ENCODE results near the gene ITGBL1. TPM values are rescaled to one million over a fixed set of nuclear protein-coding genes. Genes with fewer than 3 reads are reported as not detected.

ITGBL1 gene
- total RNA-seq, 1 experiment from 2014 or later = not detected

DNA sequence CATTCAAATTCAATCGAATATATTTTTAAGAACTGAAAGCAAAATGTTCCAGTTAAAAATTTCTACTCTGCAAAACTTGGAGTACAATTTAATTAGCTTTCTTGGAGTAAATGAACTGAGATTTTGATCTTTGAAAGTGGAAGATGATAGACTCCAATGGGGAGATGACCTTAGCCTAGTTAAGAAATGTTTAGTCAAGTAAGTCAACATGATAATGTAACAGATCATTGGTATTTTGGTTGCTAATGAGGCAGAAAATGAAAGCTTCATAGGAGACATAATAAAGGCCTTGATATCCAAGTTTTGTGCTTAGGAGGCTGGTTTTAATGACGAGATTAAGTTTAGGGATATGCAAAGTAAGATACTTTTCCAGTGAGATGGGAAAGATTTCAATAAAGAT is 181.7 kb downstream of the ITGBL1 start:
- no TSS peak for BruUV-seq (replicated peaks)
- Histone ChIP-seq H3K27me3 (replicated peaks; ENCODE audit: control insufficient read depth, insufficient read depth, low read length) (no peaks in the 10 kb centered on the region), H3K4me3 (ENCODE audit: low read depth, low read length) (no peak overlapping the region), H3K4me1 (no peaks in the 10 kb centered on the region), H3K9me3 (no peaks in the 10 kb centered on the region), H3K36me3 (ENCODE audit: control insufficient read depth, insufficient read depth, low read length) (no peaks in the 10 kb centered on the region)
- Mint-ChIP-seq H3K27ac (ENCODE audit: unreplicated experiment) (no peak overlapping the region), H3K36me3 (ENCODE audit: insufficient read depth, unreplicated experiment) (no peaks in the 10 kb centered on the region), H3K27me3 (ENCODE audit: insufficient read depth, unreplicated experiment) (no peaks in the 10 kb centered on the region), H3K4me3 (ENCODE audit: unreplicated experiment) (no peak overlapping the region), H3K4me1 (ENCODE audit: low read depth, unreplicated experiment) (no peaks in the 10 kb centered on the region), H3K9me3 (ENCODE audit: unreplicated experiment) (no peaks in the 10 kb centered on the region)
- DNase-seq = no peak
- CTCF ChIA-PET = no interaction called here
- TF ChIP-seq, protein P1, sequence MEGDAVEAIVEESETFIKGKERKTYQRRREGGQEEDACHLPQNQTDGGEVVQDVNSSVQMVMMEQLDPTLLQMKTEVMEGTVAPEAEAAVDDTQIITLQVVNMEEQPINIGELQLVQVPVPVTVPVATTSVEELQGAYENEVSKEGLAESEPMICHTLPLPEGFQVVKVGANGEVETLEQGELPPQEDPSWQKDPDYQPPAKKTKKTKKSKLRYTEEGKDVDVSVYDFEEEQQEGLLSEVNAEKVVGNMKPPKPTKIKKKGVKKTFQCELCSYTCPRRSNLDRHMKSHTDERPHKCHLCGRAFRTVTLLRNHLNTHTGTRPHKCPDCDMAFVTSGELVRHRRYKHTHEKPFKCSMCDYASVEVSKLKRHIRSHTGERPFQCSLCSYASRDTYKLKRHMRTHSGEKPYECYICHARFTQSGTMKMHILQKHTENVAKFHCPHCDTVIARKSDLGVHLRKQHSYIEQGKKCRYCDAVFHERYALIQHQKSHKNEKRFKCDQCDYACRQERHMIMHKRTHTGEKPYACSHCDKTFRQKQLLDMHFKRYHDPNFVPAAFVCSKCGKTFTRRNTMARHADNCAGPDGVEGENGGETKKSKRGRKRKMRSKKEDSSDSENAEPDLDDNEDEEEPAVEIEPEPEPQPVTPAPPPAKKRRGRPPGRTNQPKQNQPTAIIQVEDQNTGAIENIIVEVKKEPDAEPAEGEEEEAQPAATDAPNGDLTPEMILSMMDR (IDR thresholded peaks at IDR 0.05; ENCODE audit: insufficient read depth in 1 of 2, low read depth in 1 of 2, low read length in 1 of 2, severe bottlenecking in 1 of 2, unreplicated experiment in 1 of 2) = no peak
- intact Hi-C loops (cut with micrococcal nuclease; ENCODE audit: unreplicated experiment) = no loop called here
- POLR2A ChIA-PET = no interaction called here

DNA sequence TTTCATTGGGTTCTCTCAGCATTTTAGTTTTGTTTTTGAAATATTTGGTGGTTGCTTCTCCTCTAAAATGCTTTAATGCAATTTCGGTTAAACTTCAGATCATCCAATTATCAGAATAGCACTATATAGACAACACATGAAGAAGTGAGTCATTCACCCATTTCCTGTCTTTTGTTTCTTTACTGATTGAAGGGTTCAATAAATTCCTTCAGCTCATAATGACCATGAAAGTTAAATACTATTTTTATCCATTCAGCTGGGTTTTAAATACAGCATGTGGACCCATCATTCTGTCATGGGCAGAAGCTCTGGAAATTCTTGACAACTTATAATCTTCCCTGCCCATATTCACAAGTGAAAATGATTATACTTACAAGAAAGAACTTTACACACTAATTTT is 187.2 kb downstream of the ITGBL1 start:
- H3K4me3 ChIP-seq (ENCODE audit: low read depth, low read length) = no peak overlapping the region
- no peak overlapping the region for H3K27ac Mint-ChIP-seq (ENCODE audit: unreplicated experiment)
- ChIA-PET POLR2A (no interaction called here), CTCF (no interaction called here)
- intact Hi-C loops (cut with micrococcal nuclease; ENCODE audit: unreplicated experiment) = no loop called here
- H3K4me1 ChIP-seq = no peaks in the 10 kb centered on the region
- H3K4me1 Mint-ChIP-seq (ENCODE audit: low read depth, unreplicated experiment) = no peaks in the 10 kb centered on the region
- H3K27me3 Mint-ChIP-seq (ENCODE audit: insufficient read depth, unreplicated experiment) = no peaks in the 10 kb centered on the region
- no peaks in the 10 kb centered on the region for H3K27me3 ChIP-seq (replicated peaks; ENCODE audit: control insufficient read depth, insufficient read depth, low read length)
- TF ChIP-seq, protein P1 (IDR thresholded peaks at IDR 0.05; ENCODE audit: insufficient read depth in 1 of 2, low read depth in 1 of 2, low read length in 1 of 2, severe bottlenecking in 1 of 2, unreplicated experiment in 1 of 2) = no peak
- DNase-seq = no peak
- H3K9me3 Mint-ChIP-seq (ENCODE audit: unreplicated experiment) = no peaks in the 10 kb centered on the region
- no peaks in the 10 kb centered on the region for H3K36me3 ChIP-seq (ENCODE audit: control insufficient read depth, insufficient read depth, low read length)
- no peak overlapping the region for H3K4me3 Mint-ChIP-seq (ENCODE audit: unreplicated experiment)
- H3K36me3 Mint-ChIP-seq (ENCODE audit: insufficient read depth, unreplicated experiment) = no peaks in the 10 kb centered on the region
- no TSS peak for BruUV-seq (replicated peaks)
- H3K9me3 ChIP-seq = no peaks in the 10 kb centered on the region

DNA sequence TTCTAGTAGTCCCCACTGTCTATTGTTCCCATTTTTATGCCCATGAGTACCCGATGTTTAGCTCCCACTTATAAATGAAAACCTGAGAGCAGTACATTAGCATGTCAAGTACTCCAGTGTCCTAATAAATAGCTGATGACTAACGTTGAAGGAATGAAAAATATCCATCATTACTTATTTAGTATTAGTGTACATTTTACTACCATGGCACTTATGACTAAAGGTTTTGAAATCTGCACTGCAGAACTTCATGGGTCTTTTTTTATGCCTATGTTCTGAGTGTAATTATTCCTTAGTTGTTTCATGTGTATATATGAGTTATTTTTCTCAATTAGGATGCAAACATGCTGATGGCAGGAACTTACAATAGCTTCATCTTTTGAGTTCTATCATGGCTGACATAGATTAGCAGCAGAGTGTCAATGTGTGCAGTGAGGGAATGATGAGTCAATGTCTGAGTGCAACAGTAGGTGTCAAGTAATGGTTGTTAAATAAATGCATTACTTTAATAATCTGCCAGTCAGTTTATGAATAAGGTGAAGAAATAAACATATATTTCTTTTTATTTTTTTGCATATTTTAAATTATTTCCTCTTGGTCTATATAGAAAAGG is 188.4 kb downstream of the ITGBL1 start:
- Mint-ChIP-seq H3K36me3 (ENCODE audit: insufficient read depth, unreplicated experiment) (no peaks in the 10 kb centered on the region), H3K4me1 (ENCODE audit: low read depth, unreplicated experiment) (no peaks in the 10 kb centered on the region), H3K27ac (ENCODE audit: unreplicated experiment) (no peak overlapping the region), H3K9me3 (ENCODE audit: unreplicated experiment) (no peaks in the 10 kb centered on the region), H3K27me3 (ENCODE audit: insufficient read depth, unreplicated experiment) (no peaks in the 10 kb centered on the region), H3K4me3 (ENCODE audit: unreplicated experiment) (no peak overlapping the region)
- no peaks in the 10 kb centered on the region for H3K9me3 ChIP-seq
- no peaks in the 10 kb centered on the region for H3K27me3 ChIP-seq (replicated peaks; ENCODE audit: control insufficient read depth, insufficient read depth, low read length)
- H3K4me3 ChIP-seq (ENCODE audit: low read depth, low read length) = no peak overlapping the region
- intact Hi-C loops (cut with micrococcal nuclease; ENCODE audit: unreplicated experiment) = no loop called here
- ChIA-PET POLR2A (no interaction called here), CTCF (no interaction called here)
- no peaks in the 10 kb centered on the region for H3K4me1 ChIP-seq
- BruUV-seq (replicated peaks) = no TSS peak
- TF ChIP-seq, protein P1 (IDR thresholded peaks at IDR 0.05; ENCODE audit: insufficient read depth in 1 of 2, low read depth in 1 of 2, low read length in 1 of 2, severe bottlenecking in 1 of 2, unreplicated experiment in 1 of 2) = no peak
- no peaks in the 10 kb centered on the region for H3K36me3 ChIP-seq (ENCODE audit: control insufficient read depth, insufficient read depth, low read length)
- DNase-seq = no peak

Data from Caco-2 (cell line).